PC-9 (cell line): Measurements from ENCODE around the gene PLEKHH1. TPM values are rescaled to one million over a fixed set of nuclear protein-coding genes. Genes with fewer than 3 reads are reported as not detected.

Source experiments
- BruUV-seq: library from RNA; stranded (reverse); fragments of 400-500 nt; replicated peaks from 2 replicates; lab custom pipeline; 2021; lab: Mats Ljungman, UMichigan
- CTCF ChIA-PET: fragments of 300-600 bp; sonication (Branson Sonifier 250); formaldehyde crosslinking; loops from one replicate; lab custom pipeline; 2022; ENCODE audit warnings: antibody characterized with exemption; lab: Charles Lee
- POLR2A ChIA-PET: fragments of 300-600 bp; sonication (Branson Sonifier 250); formaldehyde crosslinking; loops from one replicate; lab custom pipeline; 2022; ENCODE audit warnings: antibody characterized with exemption; ENCODE audit not compliant: unreplicated experiment; lab: Charles Lee
- DNase-seq, 2 experiments: peaks; one replicate each; pipeline versions ENCODE4 v3.0.0 to v3.0.0-alpha.2; 2015 to 2022; ENCODE audit warnings: mixed read lengths in 1 of 2
- H2AFZ ChIP-seq: fragments of 200-600 bp; sonication (generic); 2 replicates; pipeline ENCODE4 v1.8.1; 2017; ENCODE audit warnings: antibody characterized with exemption
- H3F3A ChIP-seq: fragments of 200-600 bp; sonication (generic); 2 replicates; pipeline ENCODE4 v1.8.1; 2017; ENCODE audit warnings: antibody characterized with exemption, mild to moderate bottlenecking, low read depth; ENCODE audit not compliant: insufficient read depth
- H3K27ac ChIP-seq: fragments of 200-600 bp; sonication (generic); 2 replicates; pipeline ENCODE4 v1.6.1; 2016; ENCODE audit warnings: mixed run types
- H3K27me3 ChIP-seq: fragments of 200-600 bp; sonication (generic); 2 replicates; pipeline ENCODE4 v1.6.1; 2016; ENCODE audit warnings: low read depth, mixed run types; ENCODE audit not compliant: insufficient read depth
- H3K36me3 ChIP-seq: fragments of 200-600 bp; sonication (generic); 2 replicates; pipeline ENCODE4 v1.6.1; 2016; ENCODE audit warnings: low read depth, mixed run types
- H3K4me1 ChIP-seq: fragments of 200-600 bp; sonication (generic); replicated peaks from 2 replicates; pipeline ENCODE4 v1.6.1; 2016; ENCODE audit warnings: mixed run types; ENCODE audit not compliant: insufficient read depth
- H3K4me2 ChIP-seq: fragments of 200-600 bp; sonication (generic); 2 replicates; pipeline ENCODE4 v1.6.1; 2017; ENCODE audit warnings: mixed run types
- H3K4me3 ChIP-seq: fragments of 200-600 bp; sonication (generic); 2 replicates; pipeline ENCODE4 v1.6.1; 2016; ENCODE audit warnings: mixed run types
- H3K79me2 ChIP-seq: fragments of 200-600 bp; sonication (generic); 2 replicates; pipeline ENCODE4 v1.6.1; 2017; ENCODE audit warnings: low read depth, mixed run types
- H3K9me2 ChIP-seq: fragments of 200-600 bp; sonication (generic); 2 replicates; pipeline ENCODE4 v1.8.1; 2017; ENCODE audit warnings: mild to moderate bottlenecking; ENCODE audit not compliant: insufficient read depth
- H3K9me3 ChIP-seq: fragments of 200-600 bp; sonication (generic); 2 replicates; pipeline ENCODE4 v1.8.1; 2016; ENCODE audit warnings: low read depth; ENCODE audit not compliant: insufficient read depth
- H4K20me1 ChIP-seq: fragments of 200-600 bp; sonication (generic); 2 replicates; pipeline ENCODE4 v1.8.1; 2017; ENCODE audit not compliant: insufficient read depth
- CTCF ChIP-seq: fragments of 200-600 bp; sonication (generic); conservative IDR thresholded peaks from 2 replicates; pipeline ENCODE4 v1.6.1; 2017; ENCODE audit warnings: mixed run types, antibody characterized with exemption, mild to moderate bottlenecking, moderate library complexity
- EZH2 ChIP-seq: fragments of 200-600 bp; sonication (generic); IDR thresholded peaks from 2 replicates; pipeline ENCODE4 v1.8.0; 2017; ENCODE audit warnings: antibody characterized with exemption, low read depth
- intact Hi-C: fragments of 100-400 bp; cut with micrococcal nuclease; formaldehyde crosslinking; loops from one replicate; pipeline ENCODE4 v1.10.0; 2022; ENCODE audit not compliant: unreplicated experiment
- total RNA-seq: library from RNA; stranded (reverse); gene quantifications from 2 replicates; pipeline ENCODE4 v1.2.3, GENCODE V29; 2021

PLEKHH1 gene
- total RNA-seq, 1 experiment from 2014 or later = 13.6 TPM

GRCh38 chr14:67576216-67576955 is 43.3 kb downstream of the PLEKHH1 start:
- H3K79me2 ChIP-seq = no peaks in the 10 kb centered on the region
- DNase-seq = no peak
- no peaks in the 10 kb centered on the region for H3F3A ChIP-seq
- H3K27ac ChIP-seq = no peak overlapping the region
- H4K20me1 ChIP-seq = no peaks in the 10 kb centered on the region
- no peak overlapping the region for H3K4me2 ChIP-seq
- H3K36me3 ChIP-seq = no peaks in the 10 kb centered on the region
- intact Hi-C loops = no loop called here
- H3K9me3 ChIP-seq = no peaks in the 10 kb centered on the region
- no peak overlapping the region for H3K4me3 ChIP-seq
- H3K27me3 ChIP-seq = no peaks in the 10 kb centered on the region
- ChIA-PET POLR2A (no interaction called here), CTCF (no interaction called here)
- no peaks in the 10 kb centered on the region for H3K4me1 ChIP-seq
- TF ChIP-seq CTCF (no peak), EZH2 (no peak)
- H3K9me2 ChIP-seq = no peaks in the 10 kb centered on the region
- BruUV-seq = no TSS peak
- H2AFZ ChIP-seq = no peak overlapping the region

GRCh38 chr14:67577181-67577808 is 44.2 kb downstream of the PLEKHH1 start:
- no peaks in the 10 kb centered on the region for H4K20me1 ChIP-seq
- H3K27me3 ChIP-seq = no peaks in the 10 kb centered on the region
- BruUV-seq = no TSS peak
- H3K9me3 ChIP-seq = no peaks in the 10 kb centered on the region
- no peak for TF ChIP-seq CTCF
- TF ChIP-seq EZH2 = no peak
- DNase-seq = no peak
- H3K4me3 ChIP-seq = no peak overlapping the region
- H3K4me2 ChIP-seq = no peak overlapping the region
- H3K79me2 ChIP-seq = no peaks in the 10 kb centered on the region
- H3F3A ChIP-seq = no peaks in the 10 kb centered on the region
- intact Hi-C loops = no loop called here
- ChIA-PET CTCF (no interaction called here), POLR2A (no interaction called here)
- no peaks in the 10 kb centered on the region for H3K36me3 ChIP-seq
- H3K4me1 ChIP-seq = no peaks in the 10 kb centered on the region
- no peaks in the 10 kb centered on the region for H3K9me2 ChIP-seq
- no peak overlapping the region for H2AFZ ChIP-seq
- H3K27ac ChIP-seq = no peak overlapping the region

GRCh38 chr14:67577909-67578749 is 45.0 kb downstream of the PLEKHH1 start:
- no TSS peak for BruUV-seq
- Histone ChIP-seq H3K27ac (no peak overlapping the region), H3K79me2 (no peaks in the 10 kb centered on the region), H3K27me3 (no peaks in the 10 kb centered on the region), H3K4me3 (no peak overlapping the region), H3K9me2 (no peaks in the 10 kb centered on the region), H3K4me2 (no peak overlapping the region), H3K9me3 (no peaks in the 10 kb centered on the region), H3F3A (no peaks in the 10 kb centered on the region), H3K36me3 (no peaks in the 10 kb centered on the region), H2AFZ (no peak overlapping the region), H4K20me1 (no peaks in the 10 kb centered on the region), H3K4me1 (no peaks in the 10 kb centered on the region)
- no peak for TF ChIP-seq CTCF
- DNase-seq = no peak
- ChIA-PET POLR2A (no interaction called here), CTCF (no interaction called here)
- intact Hi-C loops = no loop called here
